CD4-positive, alpha-beta T cell treated with Interleukin-17A for 1 hour (primary cell): ENCODE results near the gene MDC1.

ENCODE experiments used
- DNase-seq: peaks from one replicate; pipeline ENCODE4 v3.0.0-alpha.2; 2020

MDC1 gene

DNA sequence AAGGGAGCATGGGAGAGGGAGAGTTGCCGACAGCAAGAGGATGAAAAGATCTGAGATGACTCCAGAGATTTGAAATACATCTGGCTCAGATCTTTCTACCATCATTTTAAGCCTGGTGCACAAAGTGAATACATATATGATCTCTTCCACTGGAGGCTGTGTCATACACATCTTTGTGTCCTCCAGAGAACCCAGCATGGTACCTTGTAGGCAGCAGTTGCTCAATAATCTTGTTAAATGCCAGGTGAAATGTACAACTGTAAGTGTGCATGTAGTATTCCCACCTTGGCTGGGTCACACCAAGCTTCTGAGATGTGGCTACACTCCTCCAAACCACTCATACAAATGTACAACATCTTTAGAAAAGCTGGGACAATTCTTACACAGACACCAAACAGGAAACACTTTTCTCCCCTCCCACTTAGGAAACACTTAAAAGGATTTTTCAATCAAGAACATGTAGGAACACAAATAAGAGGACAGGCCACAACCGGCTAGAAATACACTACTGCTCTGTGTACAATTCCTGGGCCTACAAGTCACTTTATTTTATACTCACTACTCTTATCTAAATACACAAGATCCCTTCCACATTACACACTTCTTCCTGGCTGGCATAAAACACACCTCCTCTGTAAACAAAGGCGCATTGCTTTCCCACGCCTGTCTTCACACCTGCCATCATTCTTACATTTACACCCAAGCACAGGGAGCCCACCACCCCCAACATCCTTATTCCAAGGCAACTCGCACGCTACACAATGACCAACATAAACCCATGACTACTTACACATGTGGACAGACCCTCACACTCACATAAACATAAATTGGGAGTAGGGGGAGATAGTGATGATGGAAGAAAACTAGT is 31.1 kb upstream of the MDC1 start:
- no peak for DNase-seq

- no peak for DNase-seq
These were observed 30.2 kb upstream of the MDC1 start for GRCh38 chr6:30747300-30747687.

DNA sequence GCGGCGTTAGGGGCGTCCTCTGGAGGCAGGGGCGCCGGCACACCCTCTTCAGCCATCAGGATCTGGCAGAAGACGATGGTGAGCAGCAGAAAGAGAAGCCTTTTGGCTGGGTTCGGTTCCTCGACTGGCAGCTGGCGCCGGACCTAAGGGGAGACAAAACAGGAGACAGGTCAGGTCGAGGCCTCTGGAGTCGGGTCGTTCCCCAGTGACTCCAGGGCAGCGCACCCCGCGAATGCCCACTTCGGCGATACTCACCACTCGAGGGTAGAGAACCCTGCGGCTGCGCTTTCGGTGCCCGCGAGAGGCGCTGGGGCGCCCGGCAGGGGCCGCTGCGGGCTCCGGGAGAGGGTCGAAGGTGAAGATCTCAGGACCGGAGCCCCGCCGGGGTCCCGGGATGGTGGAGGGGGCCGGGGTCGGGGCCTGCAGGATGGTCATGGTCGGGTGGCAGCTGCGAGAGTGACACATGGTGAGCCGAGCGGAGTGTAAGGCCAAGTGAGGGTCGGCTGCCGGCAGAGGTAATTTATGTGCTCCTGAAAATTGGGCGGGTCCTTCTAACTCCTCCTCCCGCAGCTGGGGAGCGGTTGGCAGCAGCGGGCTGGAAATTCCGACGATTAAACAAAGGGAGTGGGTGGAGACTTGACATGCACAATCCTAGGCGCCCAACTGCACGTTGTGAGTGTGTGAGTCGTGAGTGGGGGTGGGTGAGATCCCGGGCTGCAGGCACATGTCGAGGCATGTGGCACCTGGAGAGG is 27.1 kb upstream of the MDC1 start, which contains the start of gene IER3:
Gene IER3 (minus strand): TSS at position 494 of the 752 bp plus-strand sequence. CDS start 29 bp downstream, at position 465.
- peak; percentile 87 for DNase-seq

- peak; percentile 52 for DNase-seq
These were observed 26.3 kb upstream of the MDC1 start for GRCh38 chr6:30743099-30744053.

DNA sequence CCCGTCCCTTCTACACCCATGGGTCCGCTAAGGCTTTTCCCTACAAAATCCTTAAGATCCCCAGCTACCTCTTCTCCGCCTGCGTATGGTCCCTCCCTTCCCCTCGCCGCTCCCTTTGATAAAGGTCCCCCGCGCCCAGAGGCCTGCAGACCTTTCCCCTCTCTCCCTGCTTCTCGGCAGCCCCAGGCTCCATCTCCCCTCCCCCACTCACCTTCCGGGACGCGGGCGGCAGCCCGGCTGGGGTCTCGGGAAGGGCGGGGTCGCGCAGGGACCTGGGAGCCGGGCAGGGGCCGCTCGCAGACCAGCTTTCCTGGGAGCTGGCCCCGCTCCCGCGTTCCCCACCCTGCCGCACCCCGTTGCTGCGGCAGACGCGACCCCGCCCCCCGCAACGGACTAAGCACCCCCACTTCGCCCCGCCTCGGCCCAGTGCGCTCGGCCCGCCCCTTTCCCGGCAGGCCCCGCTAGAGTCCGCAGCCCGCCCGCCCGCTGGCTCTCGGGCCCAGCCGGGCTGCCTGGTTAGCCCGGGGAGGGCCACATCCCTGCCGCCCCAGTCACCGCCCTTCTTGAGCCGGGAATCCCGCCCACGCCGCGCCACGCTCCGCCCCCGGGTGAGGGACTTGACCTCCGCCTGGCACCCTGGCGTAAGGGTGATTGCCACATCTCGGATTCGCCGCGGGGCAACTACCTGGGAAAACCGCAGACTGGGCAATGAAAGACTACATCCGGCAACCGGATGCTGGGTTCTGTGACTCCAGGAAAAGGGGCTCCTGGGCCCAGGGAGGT is 25.4 kb upstream of the MDC1 start, which contains the start of gene FLOT1:
Gene FLOT1 (minus strand): TSS at position 372 of the 783 bp plus-strand sequence. CDS start 498 bp downstream, outside the sequence.
- peak; percentile 93 for DNase-seq

- no peak for DNase-seq
These were observed 24.8 kb upstream of the MDC1 start for GRCh38 chr6:30741789-30742315.

DNA sequence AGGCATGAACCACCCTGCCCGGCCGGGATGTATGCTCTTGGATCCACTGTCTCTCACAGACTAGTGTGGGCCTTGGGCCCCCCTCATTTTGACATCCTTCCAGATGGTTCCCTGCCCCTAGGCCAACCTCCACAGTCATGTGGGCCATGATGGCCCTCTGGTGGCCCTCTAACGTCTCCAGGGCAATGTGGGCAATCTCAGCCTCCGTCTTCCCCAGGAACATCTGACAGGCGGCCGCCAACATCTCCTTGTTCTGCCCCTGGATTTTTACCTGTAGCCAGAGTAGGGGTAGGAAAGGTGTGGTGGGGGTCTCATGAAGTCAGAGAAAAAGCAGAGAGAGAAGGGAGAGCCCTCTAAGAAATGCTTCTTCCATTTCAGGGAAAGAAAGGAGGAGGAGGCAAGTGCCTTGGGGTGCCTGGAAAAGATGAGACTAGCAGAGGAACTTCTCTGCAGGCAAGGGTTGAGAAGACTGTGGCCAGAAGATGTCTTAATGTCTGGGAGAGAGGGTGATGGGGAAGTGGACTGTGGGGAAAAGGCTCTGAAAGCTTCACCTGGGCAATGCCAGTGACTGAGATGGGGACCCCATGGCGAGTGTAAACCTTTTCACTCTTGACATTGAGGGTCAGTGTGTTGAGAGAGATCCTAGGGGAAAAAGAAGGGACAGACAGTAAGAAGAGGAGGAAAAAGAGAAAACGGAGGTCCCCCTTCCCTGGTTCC is 24.1 kb upstream of the MDC1 start:
- DNase-seq, result no peak

GRCh38 chr6:30740540-30740870 is 23.4 kb upstream of the MDC1 start:
- no peak for DNase-seq

- no peak for DNase-seq
These were observed 21.5 kb upstream of the MDC1 start for GRCh38 chr6:30738532-30738931.

- DNase-seq, result no peak
These were observed 18.7 kb upstream of the MDC1 start for GRCh38 chr6:30735668-30736314.

GRCh38 chr6:30732237-30732943 is 15.3 kb upstream of the MDC1 start:
- DNase-seq, result no peak

DNA sequence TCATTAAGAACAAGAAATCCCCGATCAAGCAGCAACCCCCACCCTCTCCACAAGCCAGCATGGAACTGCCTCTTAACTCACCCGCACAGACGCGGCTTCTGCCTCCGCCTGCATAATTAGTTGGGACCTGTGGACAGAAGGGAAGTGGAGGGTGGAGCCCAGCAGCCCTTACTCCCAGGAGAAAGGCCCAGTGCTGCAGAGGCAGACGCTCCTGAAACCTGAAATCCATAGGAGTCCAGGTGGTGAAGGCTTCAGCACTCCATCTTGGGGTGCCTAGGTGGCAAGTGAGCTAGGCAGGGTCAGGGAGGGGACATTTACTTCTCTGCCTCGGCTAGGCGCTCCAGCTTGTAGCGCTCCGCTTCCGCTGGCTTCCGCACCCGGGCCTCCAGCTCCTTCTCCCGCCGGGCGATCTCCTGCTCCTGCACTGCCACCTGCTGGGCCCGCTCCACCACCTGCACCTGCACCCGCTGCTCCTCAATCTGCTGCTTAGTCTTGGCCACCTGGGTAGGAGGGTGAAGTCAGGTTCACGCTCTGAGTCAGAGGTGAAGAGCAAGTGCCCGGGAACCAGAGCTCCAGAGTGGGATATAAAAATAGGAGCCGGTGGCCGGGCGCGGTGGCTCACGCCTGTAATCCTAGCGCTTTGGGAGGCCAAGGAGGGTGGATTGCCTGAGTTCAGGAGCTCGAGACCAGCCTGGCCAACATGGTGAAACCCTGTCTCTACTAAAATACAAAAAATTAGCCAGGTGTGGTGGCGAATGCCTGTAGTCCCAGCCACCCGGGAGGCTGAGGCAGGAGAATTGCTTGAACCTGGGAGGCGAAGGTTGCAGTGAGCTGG is 13.7 kb upstream of the MDC1 start:
- peak; percentile 88 for DNase-seq

GRCh38 chr6:30727920-30728553 is 11.0 kb upstream of the MDC1 start:
- no peak for DNase-seq

- DNase-seq, result no peak
These were observed 9.7 kb upstream of the MDC1 start for GRCh38 chr6:30726506-30727413.

DNA sequence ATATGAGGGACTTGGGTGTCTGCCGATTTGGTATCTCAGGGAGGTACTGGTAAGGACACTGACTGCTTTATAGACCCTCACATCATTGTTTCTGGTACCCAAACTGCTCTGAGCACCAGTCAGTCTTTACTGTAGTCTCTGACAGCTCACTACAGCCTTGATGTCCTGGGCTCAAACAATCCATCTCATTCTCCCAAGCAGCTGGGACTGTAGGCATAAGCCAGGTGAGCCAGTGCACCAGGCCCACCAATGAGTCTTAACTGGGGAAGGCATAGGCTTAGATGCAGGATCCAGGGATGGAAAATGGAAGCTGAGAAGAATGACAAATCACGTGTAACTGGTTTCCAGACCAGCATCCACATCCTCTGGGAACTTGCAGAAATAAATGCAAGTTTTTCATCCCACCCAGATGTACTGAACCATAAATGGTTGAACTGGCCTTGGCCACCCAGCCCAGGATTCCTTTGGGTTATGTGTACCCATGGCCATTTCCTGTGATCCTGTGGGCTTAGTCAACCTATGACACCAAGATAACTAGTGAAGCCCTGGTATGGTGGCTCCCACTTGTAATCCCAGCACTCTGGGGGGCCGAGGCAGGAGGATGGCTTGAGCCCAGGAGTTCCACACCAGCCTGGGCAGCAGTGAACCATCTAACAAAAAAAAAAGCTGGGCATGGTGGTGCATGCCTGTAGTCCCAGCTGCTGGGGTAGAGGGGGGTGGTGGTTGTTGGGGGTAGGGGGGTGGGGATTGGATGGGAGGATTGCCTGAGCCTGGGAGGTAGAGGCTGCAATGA is 8.8 kb upstream of the MDC1 start:
- DNase-seq, result no peak

GRCh38 chr6:30724906-30725667 is 8.0 kb upstream of the MDC1 start:
- no peak for DNase-seq
